Right renal pelvis (tissue), 4 donors: Measurements from ENCODE around the gene STMP1. TPM values are rescaled to one million over a fixed set of nuclear protein-coding genes. Genes with fewer than 3 reads are reported as not detected.

Experiments
- DNase-seq, 4 donors: peaks; one replicate each; pipeline ENCODE4 v3.0.0-alpha.2; 2013; ENCODE audit warnings: low read depth in 4 of 4, low spot score in 3 of 4, missing footprints in 1 of 4
- polyA plus RNA-seq, 4 donors: library from polyadenylated mRNA; unstranded; fragments of 120-200 nt; gene quantifications; one replicate each; pipeline ENCODE4 v1.2.1, GENCODE V29; 2013; ENCODE audit not compliant: insufficient read length in 4 of 4

The STMP1 gene
- polyA plus RNA-seq, 4 donors = 78.1 to 101 (median 93.0) TPM

DNA sequence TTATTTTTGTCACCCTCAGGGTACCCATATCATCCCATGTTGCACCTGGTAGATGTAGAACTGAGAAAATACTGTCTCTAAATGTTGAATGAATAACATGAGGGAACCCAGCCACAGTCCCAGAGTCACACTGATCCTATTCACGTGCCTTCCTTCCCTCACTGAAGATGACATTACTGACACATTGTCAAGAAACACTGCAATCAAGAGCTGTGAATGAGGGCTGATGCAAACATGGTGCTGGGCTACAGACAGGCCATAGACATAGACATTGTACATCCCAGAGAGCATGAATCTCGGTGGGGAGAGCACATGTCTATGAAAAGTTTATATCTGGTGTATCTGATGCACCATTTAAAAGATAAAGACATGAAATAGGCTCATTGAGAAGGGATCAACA, 55.9 kb downstream of the STMP1 start:
- no peak for DNase-seq

DNA sequence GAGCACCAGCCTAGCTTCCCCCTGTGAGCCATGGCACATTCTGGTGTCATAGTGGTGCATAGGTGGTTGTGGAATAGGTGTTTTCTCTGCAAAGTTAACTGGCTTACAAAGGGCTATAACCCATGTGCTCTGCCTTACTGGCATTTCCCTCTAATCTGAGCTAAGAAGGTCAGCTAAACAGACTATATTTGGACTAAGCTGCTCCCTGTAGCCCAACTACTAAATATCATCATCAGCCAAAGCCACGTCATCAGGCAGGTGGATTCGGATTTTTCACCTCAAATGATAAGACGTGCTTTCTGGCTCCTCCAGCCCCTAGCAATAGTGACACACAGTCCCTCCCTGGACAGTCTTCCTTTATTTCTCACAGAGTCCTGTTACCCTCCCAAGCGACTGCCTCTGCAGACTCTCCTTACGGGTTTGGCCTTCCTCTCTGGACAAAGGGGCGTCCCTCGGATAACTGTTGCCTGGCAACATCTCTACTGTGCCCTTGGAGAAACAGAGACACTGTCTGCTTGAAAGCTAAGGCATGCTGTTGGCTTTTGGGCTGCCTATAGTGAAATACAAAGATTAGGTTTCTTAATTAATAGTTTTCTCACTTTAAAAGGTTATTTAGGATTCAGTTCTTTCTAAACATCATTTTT, 56.6 kb downstream of the STMP1 start:
- no peak for DNase-seq

DNA sequence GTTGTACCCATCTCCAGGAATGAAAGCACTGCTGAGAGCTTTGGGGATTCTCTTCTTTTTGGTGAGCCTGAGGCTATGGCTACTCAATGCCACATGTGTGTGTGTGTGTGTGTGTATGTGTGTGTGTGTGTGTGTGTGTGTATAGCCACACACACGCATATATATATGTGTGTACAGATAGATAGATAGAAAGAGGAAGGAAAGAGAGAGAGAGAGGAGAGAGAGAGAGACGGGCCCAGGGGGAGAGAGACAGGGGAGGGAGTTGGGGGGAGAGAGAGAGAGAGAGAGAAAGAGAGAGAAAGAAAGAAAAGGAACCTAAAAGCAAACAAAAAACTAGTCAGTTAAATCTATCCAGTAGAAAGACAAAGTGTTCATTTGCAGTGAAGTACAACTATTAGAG, 57.4 kb downstream of the STMP1 start:
- no peak for DNase-seq

DNA sequence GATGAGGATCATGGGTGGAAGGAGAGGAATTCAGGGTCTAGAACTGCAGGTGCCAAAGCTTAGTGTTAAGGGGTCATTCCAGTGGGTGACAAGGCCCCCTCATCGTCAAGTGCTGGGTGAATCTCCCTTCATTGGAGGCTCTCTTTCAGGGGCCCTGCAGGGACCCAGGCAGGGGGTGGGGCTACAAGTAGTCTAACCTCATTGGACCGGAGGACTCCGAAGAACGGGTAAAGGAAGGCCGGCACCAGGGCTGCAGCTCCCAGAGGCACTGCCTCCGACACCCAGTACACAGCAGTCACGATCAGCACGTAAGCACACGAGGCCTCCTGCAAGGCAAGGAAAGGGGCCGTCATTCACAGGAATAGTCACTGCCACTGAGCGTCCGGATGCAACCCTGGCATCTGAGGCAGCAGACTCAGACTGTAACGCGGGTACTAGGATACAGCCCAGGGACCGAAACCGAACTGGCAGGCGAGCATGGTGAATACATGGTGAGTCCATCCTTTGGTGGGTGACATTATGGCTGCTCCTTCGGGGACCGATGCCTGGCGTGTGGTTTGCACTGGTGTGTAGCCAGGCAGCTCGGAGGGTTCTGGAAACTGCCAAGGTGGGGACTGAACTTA, 59.0 kb downstream of the STMP1 start:
- no peak for DNase-seq

GRCh38 chr7:135723411-135723810, 61.1 kb downstream of the STMP1 start:
- DNase-seq = no peak

Other genes with a start within 250 kb of the STMP1 start
- gene CNOT4, start 152.4 kb upstream of the STMP1 start, polyA plus RNA-seq = 10 to 100 TPM; 28.8 to 41.4 (median 36.0) TPM
- 10 to 100 TPM; 62.6 to 68.9 (median 67.9) TPM for gene NUP205, start 104.6 kb upstream of the STMP1 start, polyA plus RNA-seq
- 1 to 10 TPM in 3 of 4 donors, under 1 TPM in 1; 0.84 to 1.8 (median 1.7) TPM for gene SLC13A4, start 65.7 kb downstream of the STMP1 start, polyA plus RNA-seq
- gene FAM180A, start 86.3 kb downstream of the STMP1 start, polyA plus RNA-seq = under 1 TPM in 1 of 4 donors, not detected in 3; 0.06 TPM